Central memory CD4-positive, alpha-beta T cell (primary cell): Measurements from ENCODE around the gene IGSF8.
A peak's percentile ranks its signal among the peaks of the same experiment; 100 is the strongest.

Source experiments
- DNase-seq: peaks from one replicate; pipeline ENCODE4 v3.0.0; 2022
- total RNA-seq, 3 experiments: gene quantifications; one replicate each; lab custom pipeline; 2026; lab: John Stamatoyannopoulos, UW

Gene IGSF8, protein sequence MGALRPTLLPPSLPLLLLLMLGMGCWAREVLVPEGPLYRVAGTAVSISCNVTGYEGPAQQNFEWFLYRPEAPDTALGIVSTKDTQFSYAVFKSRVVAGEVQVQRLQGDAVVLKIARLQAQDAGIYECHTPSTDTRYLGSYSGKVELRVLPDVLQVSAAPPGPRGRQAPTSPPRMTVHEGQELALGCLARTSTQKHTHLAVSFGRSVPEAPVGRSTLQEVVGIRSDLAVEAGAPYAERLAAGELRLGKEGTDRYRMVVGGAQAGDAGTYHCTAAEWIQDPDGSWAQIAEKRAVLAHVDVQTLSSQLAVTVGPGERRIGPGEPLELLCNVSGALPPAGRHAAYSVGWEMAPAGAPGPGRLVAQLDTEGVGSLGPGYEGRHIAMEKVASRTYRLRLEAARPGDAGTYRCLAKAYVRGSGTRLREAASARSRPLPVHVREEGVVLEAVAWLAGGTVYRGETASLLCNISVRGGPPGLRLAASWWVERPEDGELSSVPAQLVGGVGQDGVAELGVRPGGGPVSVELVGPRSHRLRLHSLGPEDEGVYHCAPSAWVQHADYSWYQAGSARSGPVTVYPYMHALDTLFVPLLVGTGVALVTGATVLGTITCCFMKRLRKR
- total RNA-seq, result 32.7 to 43.8 (median 32.8) reads per million in 3 experiments

DNA sequence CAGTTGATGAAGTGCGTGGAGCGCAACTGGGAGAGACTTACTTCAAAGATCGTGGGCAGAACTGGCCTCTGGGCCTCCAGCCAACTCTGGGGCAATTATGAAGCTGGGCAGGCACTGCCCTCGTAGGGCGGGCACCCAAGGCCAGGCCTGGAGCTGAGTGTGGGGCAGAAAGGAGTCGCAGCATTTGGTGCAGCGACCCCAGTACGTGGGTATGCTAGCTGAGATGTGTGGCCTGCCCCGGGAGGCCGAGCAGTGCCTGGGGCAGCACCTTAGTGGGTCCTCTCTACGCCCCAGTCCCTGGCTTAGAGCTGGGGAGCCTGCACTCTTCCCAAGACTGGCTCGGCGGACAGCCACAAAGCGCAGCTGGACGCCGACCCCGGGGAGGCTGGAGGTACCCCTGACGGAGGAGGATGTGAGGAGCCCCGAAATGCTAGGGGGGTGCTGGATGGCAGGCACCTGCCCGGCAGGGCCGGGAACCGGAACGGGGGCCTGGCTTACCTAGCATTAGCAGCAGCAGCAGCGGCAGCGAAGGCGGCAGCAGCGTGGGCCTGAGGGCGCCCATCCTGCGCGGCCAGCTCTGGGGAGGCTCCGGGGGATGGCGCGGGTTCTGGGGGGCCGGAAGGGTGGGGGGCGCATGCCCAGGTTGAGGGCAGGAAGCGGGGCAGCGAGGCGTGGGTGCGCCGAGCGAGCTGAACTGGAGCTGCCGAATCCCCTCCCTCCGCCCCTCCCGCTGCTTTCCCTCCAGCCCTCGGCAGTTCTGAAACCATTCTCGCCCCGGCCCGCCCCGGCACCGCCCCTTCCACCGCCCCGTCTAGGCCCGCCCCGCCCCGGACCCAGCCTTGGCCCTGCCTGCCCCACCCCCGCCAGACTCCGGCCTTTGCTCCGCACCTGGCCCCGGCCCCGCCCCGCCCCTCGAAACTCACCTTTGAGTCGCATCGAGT is at the start of gene IGSF8:
IGSF8 (minus strand) TSS at position 709 of the 941 bp plus-strand sequence; CDS start at position 562, 147 bp downstream.
- peak; percentile 87 for DNase-seq

DNA sequence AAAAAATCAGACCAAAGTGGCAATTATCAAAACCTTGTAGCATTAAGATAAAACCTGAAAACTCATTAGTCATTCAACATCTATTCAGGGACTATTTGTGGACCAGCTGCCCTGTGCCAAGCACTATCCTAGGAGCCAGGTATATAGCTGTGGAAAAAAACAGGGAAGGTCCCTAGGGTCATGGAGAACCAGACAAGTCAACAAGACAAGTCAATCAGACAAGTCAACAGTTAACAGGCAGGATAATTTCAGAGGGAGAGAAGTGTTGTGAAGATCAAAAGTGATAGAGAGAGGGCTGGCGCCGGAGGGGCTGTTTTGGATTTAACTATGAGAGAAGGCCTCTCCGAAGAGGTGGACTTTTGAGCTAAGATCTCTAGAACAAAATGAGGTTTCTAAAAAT is 49.7 kb upstream of the IGSF8 start:
- DNase-seq, result no peak

DNA sequence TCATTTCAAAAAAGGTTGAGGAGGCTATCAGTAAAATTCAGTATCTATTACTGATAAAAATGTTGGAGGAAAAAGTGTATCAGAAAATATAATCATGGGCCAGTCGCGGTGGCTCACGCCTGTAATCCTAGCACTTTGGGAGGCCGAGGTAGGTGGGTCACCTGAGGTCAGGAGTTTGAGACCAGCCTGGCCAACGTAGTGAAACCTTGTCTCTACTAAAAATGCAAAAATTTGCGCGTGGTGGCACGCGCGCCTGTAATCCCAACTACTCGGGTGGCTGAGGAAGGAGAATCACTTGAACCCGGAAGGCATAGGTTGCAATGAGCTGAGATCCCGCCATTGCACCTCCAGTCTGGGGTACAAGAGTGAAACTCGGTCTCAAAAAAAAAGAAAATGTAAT is 47.7 kb upstream of the IGSF8 start:
- no peak for DNase-seq

DNA sequence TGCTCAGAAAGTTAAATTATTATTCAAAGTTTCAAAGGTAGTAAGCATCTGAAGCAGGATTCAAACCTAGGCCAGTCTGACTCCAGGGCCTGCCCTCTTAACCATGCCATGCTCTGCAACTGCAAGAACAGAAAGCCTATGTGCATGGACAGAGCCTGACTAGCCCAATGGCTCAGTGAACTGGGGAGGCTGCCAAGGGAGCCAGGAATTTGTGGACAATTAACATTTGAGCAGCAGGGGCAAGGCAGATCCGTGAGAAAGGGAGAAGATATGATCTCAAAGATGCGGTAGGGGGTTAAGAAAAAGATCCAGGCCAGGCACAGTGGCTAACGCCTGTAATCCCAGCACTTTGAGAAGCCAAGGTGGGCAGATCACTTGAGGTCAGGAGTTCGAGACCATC is 46.5 kb upstream of the IGSF8 start:
- DNase-seq, result no peak

DNA sequence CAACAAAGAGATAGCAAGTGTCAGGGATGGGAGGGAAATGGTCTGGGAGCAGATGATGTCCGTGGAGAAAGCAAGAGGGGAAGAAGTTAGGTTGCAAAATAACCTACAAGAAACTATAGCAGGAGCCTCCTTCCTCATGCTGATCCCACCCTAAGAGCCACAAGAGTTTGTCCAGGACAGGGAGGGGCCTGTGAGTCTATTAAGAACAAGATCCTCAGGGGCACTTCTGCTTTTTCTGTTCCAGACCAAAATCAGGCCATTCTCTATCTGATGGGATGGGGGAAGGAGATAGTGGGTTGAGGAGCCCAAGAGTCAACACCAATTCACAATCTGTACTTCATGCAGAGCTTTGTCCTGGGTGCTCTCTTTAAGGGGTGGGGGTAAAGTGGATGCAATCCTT is 45.3 kb upstream of the IGSF8 start:
- no peak for DNase-seq

DNA sequence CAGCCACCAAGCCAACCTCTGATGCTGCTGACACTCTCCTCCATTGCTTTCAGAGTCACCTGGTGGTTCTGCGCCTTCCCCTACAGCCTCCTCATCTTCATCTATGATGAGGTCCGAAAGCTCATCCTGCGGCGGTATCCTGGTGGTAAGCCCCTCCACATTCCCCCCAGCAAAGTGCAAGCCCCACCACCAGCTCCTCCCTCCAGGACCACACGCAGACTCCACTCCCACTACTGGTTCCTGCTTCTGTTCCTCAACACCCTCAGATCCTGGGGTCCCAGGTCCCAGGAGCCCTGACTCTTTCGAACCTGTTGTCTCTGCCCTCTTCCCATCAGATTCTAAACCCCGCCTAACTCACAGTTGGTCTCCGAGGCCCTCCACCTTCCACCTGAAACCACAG is 41.4 kb upstream of the IGSF8 start:
- no peak for DNase-seq

DNA sequence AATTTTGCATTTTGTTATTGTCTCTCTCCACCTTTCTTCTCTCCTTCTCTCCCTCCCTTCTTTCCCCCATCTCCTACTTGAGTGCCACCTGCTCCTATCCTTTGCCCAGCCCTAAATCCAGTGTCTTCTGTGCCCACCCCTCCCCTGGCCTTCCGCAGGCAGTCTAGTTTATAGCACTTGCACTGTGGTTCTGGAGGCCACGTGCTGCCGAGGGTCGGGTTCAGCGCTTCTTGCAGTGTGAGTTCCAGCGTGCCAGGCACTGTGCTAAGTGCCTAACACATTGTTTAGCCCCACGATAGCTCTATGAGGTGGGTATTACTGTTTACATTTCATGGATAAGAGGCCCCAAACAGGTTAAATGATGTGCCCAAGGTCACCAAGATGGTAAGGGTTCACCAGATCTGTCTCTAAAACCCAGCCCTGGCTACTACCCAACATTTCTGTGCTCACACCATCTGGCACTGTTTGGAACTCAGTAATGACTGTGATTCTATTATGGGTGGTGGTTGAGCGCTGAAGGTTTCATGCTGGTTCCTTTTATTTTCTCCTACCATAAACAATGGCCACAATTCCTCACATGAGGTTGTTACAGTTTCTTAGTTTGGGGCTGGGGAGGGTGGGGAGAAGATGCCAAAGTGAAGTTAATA is 38.9 kb upstream of the IGSF8 start:
- DNase-seq, result no peak

DNA sequence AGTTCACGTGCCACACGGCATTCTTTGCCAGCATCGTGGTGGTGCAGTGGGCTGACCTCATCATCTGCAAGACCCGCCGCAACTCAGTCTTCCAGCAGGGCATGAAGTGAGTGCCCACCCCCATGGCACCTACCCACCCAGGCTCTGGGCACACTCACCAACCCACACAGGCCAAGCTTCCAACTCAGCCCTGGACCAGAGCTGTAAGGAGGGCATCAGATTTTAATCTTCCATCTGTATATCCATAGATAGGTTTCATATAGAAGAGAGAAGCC is 38.4 kb upstream of the IGSF8 start:
- DNase-seq, result no peak

DNA sequence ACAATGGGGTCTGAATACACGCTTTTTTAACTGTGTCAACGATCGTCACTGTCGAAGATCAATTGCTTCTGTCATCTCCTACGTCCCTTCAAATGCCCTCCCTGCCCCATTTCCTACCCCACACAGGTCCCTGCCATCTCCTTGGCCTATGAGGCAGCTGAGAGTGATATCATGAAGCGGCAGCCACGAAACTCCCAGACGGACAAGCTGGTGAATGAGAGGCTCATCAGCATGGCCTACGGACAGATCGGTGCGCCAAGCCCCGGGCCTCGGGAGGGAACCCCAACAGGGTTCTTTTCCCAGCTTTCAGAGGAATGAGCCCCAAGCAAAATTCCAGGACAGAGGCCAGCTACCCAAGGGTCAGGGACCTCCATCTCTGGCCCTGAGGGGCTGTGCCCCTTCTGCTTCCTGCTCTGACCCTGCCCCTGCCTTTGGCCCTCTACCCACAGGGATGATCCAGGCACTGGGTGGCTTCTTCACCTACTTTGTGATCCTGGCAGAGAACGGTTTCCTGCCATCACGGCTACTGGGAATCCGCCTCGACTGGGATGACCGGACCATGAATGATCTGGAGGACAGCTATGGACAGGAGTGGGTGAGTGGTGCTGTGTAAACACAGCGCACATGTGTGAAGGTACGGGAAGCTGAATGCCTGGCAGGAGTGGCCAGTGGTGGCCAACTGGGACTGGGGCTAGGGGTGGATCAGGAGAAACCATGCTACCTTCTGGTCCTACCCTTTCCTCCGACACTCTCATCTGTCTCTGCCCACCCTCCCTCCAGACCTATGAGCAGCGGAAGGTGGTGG is 37.9 kb upstream of the IGSF8 start:
- DNase-seq, result no peak

DNA sequence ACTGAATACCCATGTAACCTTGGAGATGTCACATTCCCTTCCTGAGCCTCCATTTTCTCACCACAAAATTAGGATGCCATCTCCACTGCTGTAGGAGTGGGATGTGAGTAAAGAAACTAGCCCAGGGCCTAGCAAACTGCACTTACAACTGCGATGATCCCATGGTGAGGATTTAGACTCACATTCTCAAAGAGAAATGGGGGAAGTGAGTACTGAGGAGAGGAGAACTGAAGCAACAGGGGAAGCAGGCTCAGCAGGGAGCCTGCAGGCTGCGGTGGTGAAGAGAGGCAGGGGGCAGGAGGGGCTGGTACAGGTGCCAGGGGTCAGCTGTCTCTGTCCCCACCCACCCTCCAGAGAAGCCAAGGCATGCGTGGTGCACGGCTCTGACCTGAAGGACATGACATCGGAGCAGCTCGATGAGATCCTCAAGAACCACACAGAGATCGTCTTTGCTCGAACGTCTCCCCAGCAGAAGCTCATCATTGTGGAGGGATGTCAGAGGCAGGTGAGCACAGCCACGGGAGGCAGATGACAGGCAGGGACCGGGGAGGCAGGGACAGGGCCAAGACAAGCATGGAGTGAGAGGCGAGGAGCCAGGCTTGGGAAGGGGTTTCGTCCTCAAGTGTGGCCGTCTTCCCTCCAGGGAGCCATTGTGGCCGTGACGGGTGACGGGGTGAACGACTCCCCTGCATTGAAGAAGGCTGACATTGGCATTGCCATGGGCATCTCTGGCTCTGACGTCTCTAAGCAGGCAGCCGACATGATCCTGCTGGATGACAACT is 36.6 kb upstream of the IGSF8 start:
- DNase-seq, result no peak

DNA sequence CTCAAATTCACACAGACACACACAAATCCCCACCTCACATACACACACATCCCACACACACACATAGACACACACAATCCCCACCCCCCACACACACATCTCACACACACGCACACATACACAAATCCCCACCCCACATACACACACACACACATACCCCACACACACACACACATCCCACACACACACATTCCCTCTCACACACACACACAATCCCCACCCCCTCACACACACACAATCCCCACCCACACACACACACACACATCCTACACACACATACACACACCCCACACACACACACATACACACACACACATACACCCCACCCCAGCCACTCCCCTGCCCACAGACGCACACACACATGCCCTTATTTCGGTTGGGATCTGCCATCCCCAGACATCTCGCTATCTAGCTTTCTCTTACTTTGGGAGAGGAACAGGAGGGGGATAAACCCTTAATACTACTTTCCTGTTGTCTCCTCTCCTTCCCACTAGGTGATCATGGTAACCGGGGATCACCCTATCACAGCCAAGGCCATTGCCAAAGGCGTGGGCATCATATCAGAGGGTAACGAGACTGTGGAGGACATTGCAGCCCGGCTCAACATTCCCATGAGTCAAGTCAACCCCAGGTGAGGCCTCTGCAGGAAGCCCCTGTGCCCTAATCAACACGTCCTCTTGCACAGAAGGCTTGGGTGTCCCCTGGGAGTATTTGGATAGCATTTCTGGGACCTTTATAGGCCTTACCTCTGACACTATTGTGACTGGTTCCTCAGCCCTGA is 35.8 kb upstream of the IGSF8 start:
- no peak for DNase-seq

DNA sequence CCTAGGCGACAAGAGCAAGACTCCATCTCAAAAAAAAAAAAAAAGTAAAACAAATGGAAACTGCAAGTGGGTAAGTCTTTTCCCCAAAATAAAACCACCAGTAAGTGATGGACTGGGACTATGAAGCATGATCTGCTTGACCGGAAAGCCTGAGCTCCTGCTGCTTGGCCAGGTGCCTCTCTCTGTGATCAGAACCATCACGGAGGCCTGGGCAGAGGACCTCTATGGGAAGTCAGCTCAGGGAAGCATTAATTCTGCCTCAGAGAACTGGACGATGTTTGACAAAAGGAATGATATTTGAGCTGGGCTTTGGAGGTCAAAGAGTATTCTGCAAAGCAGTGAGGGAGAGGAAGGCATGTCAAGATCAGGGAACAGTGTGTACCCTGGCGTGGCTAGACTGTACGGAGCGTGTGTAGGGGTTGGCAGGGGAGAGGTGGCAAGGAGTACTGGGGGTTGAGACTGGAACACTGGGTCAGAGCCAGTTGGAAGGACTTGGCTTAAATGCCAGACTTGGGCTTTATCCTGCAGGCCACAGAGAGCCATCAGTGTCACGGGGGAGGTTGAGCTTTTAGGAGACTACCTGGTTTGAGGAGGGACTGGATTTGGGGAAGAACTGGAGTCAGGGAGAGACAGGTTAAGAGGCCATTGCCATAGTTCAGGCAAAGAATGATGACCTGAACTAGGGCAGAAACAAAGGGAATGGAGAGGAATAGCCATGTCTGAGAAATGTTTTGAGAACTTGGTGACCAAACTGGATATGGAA is 33.6 kb upstream of the IGSF8 start:
- DNase-seq, result no peak

DNA sequence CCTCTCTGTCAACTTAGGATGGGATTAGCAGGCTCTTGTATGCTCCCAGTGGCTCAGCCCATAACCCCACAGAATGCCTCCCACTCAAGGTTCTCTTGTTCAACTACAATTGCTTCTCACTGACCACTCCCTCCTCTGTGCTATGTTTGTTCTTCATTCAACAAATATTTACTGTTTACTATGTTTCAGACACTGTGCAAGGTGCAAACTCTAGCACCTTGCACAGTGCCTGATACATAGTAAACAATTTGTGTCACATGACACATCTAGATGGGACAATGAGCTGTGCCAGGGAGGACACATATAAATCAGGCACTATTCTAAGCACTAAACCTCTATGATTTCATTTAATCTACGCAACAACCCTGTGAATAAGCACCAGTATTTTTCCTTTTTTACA is 32.5 kb upstream of the IGSF8 start:
- no peak for DNase-seq

DNA sequence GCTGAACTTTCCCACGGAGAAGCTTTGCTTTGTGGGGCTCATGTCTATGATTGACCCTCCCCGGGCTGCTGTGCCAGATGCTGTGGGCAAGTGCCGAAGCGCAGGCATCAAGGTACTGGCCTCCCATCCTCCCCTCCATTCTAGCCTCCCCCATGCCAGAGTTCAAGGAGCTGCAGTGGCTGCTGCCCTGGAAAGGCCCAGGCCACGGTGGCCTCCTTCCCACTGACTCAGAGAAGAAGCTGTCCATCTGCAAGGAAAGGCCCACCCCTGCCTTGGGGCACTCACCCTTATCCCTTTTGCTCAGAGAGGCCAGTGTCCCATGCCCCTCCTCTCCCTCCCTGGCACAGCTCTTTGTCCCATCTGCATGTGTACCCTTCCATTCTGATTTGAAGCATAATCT is 32.1 kb upstream of the IGSF8 start:
- no peak for DNase-seq

DNA sequence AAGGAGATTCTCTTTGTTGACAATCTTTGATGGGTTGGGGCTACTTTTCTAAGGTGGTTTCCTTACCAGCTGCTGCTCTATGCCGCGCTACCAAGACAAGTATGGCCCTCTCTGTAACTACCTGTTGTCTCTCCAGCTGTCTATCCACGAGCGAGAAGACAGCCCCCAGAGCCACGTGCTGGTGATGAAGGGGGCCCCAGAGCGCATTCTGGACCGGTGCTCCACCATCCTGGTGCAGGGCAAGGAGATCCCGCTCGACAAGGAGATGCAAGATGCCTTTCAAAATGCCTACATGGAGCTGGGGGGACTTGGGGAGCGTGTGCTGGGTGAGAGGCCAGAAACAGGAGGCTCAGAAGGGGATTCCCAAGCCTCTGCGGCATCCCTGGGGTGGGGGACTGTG is 31.5 kb upstream of the IGSF8 start:
- no peak for DNase-seq

DNA sequence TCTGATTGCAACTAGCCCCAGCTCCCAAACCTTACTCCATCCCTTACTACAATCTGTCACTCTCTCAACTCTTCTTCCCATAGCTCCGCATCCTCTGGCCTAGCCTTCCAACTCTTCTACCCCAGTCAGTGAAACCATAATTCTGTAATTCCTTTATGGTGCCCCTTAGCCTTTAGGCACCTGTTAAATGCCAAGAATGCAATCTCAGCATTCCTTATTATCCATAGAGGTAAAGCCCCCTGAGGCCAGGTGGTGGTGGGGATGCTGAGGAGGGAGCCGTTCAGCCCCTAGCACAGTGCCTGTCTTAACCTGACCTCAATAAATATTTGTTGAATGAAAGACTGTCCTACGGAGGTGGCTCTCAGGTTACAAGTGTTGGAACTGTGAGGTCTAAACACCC is 31.1 kb upstream of the IGSF8 start:
- no peak for DNase-seq

DNA sequence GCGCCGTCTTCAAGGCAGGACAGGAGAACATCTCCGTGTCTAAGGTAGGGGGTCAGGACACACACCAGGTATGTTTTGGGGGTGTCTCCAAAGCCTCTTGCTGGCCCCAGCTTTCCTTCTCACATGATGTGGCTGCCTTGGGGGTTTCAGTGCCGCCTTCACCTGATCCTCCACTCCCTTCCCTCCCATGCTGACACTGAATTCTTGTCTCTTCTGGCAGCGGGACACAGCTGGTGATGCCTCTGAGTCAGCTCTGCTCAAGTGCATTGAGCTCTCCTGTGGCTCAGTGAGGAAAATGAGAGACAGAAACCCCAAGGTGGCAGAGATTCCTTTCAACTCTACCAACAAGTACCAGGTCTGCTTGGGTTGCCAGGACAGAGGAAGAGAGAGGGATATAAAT is 30.6 kb upstream of the IGSF8 start:
- DNase-seq, result no peak

DNA sequence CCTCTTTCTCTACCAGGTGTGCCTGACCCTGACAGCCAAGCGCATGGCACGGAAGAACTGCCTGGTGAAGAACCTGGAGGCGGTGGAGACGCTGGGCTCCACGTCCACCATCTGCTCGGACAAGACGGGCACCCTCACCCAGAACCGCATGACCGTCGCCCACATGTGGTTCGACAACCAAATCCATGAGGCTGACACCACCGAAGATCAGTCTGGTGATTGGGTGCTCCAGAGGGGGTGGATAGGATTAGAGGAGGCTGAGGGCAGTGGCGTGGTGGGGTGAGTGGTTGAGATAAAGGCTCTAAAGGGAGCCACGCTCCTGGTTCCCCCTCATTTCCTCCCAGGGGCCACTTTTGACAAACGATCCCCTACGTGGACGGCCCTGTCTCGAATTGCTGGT is 30.2 kb upstream of the IGSF8 start:
- DNase-seq, result no peak

DNA sequence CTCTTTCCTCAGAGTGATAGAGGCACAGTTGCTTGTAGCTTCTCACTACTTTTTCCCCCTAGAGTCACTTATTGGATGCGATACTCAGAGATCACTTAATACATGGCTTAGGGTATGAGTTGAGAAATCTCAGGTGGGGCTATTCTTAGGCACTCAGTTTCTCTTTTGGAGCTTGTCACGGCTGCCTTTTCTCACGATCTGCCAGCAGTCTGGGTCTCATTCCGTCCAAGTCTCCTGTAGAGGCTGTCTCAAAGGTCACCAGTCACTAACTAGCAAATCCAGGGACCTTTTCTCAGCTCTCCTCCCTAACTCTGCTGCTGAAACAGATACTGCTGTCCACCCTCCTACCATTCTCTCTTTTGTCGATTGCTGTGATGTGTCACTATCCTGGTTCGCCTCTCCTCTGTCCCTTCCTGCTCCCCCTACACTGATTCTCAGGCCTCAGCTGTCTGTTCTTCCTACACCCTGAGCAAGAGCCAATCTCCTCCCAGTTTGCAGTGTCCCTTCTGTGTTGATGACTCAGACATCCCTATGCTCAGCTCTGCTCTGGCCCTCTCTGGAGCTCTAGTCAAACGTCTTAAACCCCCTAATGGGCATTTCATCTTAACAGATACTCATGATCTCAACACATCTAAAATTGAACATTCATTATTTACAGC is 29.6 kb upstream of the IGSF8 start:
- no peak for DNase-seq
